K562 (cell line): ENCODE results near the gene PIK3CB. TPM values are rescaled to one million over a fixed set of nuclear protein-coding genes. Genes with fewer than 3 reads are reported as not detected.
A peak's percentile ranks its signal among the peaks of the same experiment; 100 is the strongest.

ENCODE experiments used
- CREB1 ChIP-seq, 2 experiments: sonication (generic) in 1 of 2; formaldehyde crosslinking in 1 of 2; IDR thresholded peaks; 2 replicates each; pipeline versions ENCODE4 v1.6.1 to v1.8.0; 2012 to 2022; ENCODE audit warnings: inconsistent platforms in 1 of 2, mild to moderate bottlenecking in 1 of 2, missing genetic modification reagents in 1 of 2, moderate library complexity in 1 of 2
- GATA2 ChIP-seq: sonication (generic); formaldehyde crosslinking; IDR thresholded peaks from 2 replicates; pipeline ENCODE4 v1.4.0; 2020; ENCODE audit warnings: mild to moderate bottlenecking, missing genetic modification reagents
- GTF2E2 ChIP-seq: fragments of 200-800 bp; sonication (Bioruptor generic); IDR thresholded peaks from 2 replicates; pipeline ENCODE4 v1.6.1; 2016; ENCODE audit warnings: missing genetic modification characterization, missing compliant biosample characterization
- MTA3 ChIP-seq: fragments of 450-650 bp; formaldehyde crosslinking; IDR thresholded peaks from 2 replicates; pipeline ENCODE4 v1.6.1; 2017; ENCODE audit warnings: mild to moderate bottlenecking, borderline replicate concordance
- NCOA6 ChIP-seq: fragments of 450-650 bp; IDR thresholded peaks from 2 replicates; pipeline ENCODE4 v1.6.1; 2017; ENCODE audit warnings: mild to moderate bottlenecking
- SMAD3 ChIP-seq: fragments of 450-650 bp; formaldehyde crosslinking; conservative IDR thresholded peaks from 2 replicates; pipeline ENCODE4 v1.4.0; 2020; ENCODE audit warnings: mild to moderate bottlenecking
- TBL1XR1 ChIP-seq, 2 experiments: IDR thresholded peaks; 2 replicates each; pipeline ENCODE4 v1.6.1; 2012; ENCODE audit warnings: improper control_type of control experiment in 2 of 2, low read length in 2 of 2, mild to moderate bottlenecking in 1 of 2
- ZNF124 ChIP-seq: sonication (generic); formaldehyde crosslinking; IDR thresholded peaks from 2 replicates; pipeline ENCODE4 v1.8.1; 2022; ENCODE audit warnings: missing genetic modification reagents
- ZNF384 ChIP-seq: IDR thresholded peaks from 2 replicates; pipeline ENCODE4 v1.6.1; 2012; ENCODE audit warnings: low read depth, low read length, improper control_type of control experiment
- polyA plus RNA-seq, 8 experiments: library from polyadenylated mRNA; depleted of rRNA in 4 of 8; stranded (reverse) in 5 of 8; unstranded in 3 of 8; fragments of >200 nt; fragmentation: Nextera tagmentation in 2 of 8; fragmentation: Illumina TruSeq in 1 of 8; extraction: Ambion mirVana in 2 of 8; extraction: Trizol in 1 of 8; gene quantifications; 2 replicates each; pipeline versions ENCODE4 v1.2.1 to v1.2.3, GENCODE V29; 2011 to 2014; ENCODE audit warnings: inconsistent platforms in 1 of 8, missing spikeins in 1 of 8
- total RNA-seq, 7 experiments: library from RNA; depleted of rRNA in 6 of 7; stranded (reverse); fragments of >200 nt in 6 of 7; fragmentation: Illumina TruSeq in 2 of 7; extraction: Trizol in 2 of 7; gene quantifications; 2 replicates each; pipeline versions ENCODE4 v1.2.1 to v1.2.3, GENCODE V29; 2011 to 2021; ENCODE audit warnings: low replicate concordance in 1 of 7
- TF ChIP-seq, protein P1 (sequence below): fragments of 450-650 bp; IDR thresholded peaks from 2 replicates; pipeline ENCODE4 v1.6.1; 2016; ENCODE audit warnings: low read depth
- TF ChIP-seq, protein P2 (sequence below): sonication (generic); formaldehyde crosslinking; IDR thresholded peaks from 2 replicates; pipeline ENCODE4 v1.8.0; 2022; ENCODE audit warnings: missing genetic modification reagents, mild to moderate bottlenecking, borderline replicate concordance
- TF ChIP-seq, protein P3 (sequence below): fragments of 450-650 bp; conservative IDR thresholded peaks from 2 replicates; pipeline ENCODE4 v1.6.1; 2016; ENCODE audit warnings: missing genetic modification characterization, low read depth, mild to moderate bottlenecking, missing compliant biosample characterization, moderate library complexity

PIK3CB gene
- total and polyA plus RNA-seq, 9 of the 15 experiments (the other 6 are each of a cell fraction or from before 2014, with no cell fraction given), result 15.3 to 62.6 (median 28.3) TPM

DNA sequence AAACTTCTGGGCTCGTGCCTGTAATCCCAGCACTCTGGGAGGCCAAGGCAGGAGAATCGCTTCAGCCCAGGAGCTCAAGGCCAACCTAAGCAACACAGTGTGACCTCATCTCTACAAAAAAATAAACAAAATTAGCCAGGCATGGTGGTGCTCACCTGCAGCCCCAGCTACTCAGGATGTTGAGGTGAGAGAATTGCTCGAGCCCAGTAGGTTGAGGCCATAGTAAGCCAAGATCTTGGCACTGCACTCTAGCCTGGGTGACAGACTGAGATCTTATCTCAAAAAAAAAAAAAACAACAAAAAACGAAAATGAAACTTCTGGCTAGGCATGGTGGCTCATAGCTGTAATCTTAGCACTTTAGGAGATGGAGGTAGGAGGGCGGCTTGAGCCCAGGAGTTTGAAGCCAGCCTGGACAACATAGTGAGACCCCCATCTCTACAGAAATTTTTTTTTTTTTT is 53.7 kb downstream of the PIK3CB start (continued):
- TF ChIP-seq, protein P1, sequence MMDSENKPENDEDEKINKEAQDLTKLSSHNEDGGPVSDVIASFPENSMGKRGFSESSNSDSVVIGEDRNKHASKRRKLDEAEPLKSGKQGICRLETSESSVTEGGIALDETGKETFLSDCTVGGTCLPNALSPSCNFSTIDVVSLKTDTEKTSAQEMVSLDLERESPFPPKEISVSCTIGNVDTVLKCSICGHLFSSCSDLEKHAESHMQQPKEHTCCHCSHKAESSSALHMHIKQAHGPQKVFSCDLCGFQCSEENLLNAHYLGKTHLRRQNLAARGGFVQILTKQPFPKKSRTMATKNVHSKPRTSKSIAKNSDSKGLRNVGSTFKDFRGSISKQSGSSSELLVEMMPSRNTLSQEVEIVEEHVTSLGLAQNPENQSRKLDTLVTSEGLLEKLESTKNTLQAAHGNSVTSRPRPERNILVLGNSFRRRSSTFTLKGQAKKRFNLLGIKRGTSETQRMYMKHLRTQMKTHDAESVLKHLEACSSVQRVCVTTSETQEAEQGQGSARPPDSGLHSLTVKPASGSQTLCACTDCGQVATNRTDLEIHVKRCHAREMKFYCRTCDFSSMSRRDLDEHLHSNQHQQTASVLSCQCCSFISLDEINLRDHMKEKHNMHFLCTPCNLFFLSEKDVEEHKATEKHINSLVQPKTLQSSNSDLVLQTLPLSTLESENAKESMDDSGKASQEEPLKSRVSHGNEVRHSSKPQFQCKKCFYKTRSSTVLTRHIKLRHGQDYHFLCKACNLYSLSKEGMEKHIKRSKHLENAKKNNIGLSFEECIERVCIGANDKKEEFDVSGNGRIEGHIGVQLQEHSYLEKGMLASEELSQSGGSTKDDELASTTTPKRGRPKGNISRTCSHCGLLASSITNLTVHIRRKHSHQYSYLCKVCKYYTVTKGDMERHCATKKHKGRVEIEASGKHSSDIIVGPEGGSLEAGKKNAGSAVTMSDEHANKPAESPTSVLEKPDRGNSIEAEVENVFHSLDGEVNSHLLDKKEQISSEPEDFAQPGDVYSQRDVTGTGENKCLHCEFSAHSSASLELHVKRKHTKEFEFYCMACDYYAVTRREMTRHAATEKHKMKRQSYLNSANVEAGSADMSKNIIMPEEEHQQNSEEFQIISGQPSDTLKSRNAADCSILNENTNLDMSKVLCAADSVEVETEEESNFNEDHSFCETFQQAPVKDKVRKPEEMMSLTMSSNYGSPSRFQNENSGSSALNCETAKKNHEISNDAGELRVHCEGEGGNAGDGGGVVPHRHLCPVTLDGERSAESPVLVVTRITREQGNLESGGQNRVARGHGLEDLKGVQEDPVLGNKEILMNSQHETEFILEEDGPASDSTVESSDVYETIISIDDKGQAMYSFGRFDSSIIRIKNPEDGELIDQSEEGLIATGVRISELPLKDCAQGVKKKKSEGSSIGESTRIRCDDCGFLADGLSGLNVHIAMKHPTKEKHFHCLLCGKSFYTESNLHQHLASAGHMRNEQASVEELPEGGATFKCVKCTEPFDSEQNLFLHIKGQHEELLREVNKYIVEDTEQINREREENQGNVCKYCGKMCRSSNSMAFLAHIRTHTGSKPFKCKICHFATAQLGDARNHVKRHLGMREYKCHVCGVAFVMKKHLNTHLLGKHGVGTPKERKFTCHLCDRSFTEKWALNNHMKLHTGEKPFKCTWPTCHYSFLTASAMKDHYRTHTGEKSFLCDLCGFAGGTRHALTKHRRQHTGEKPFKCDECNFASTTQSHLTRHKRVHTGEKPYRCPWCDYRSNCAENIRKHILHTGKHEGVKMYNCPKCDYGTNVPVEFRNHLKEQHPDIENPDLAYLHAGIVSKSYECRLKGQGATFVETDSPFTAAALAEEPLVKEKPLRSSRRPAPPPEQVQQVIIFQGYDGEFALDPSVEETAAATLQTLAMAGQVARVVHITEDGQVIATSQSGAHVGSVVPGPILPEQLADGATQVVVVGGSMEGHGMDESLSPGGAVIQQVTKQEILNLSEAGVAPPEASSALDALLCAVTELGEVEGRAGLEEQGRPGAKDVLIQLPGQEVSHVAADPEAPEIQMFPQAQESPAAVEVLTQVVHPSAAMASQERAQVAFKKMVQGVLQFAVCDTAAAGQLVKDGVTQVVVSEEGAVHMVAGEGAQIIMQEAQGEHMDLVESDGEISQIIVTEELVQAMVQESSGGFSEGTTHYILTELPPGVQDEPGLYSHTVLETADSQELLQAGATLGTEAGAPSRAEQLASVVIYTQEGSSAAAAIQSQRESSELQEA, result no peak
- TF ChIP-seq, protein P2, sequence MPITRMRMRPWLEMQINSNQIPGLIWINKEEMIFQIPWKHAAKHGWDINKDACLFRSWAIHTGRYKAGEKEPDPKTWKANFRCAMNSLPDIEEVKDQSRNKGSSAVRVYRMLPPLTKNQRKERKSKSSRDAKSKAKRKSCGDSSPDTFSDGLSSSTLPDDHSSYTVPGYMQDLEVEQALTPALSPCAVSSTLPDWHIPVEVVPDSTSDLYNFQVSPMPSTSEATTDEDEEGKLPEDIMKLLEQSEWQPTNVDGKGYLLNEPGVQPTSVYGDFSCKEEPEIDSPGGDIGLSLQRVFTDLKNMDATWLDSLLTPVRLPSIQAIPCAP (CRISPR knock-in tag), result no peak
- no peak for TF ChIP-seq GTF2E2 (tag)
- no peak for TF ChIP-seq NCOA6
- TF ChIP-seq, protein P3, sequence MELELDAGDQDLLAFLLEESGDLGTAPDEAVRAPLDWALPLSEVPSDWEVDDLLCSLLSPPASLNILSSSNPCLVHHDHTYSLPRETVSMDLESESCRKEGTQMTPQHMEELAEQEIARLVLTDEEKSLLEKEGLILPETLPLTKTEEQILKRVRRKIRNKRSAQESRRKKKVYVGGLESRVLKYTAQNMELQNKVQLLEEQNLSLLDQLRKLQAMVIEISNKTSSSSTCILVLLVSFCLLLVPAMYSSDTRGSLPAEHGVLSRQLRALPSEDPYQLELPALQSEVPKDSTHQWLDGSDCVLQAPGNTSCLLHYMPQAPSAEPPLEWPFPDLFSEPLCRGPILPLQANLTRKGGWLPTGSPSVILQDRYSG (tag), result no peak
- TF ChIP-seq TBL1XR1 (IDR thresholded peaks at IDR 0.05; ENCODE audit: low read length in 2 of 2), result no peak
- TF ChIP-seq CREB1 (IDR thresholded peaks at IDR 0.05), result no peak
- no peak for TF ChIP-seq CREB1 (CRISPR knock-in tag; IDR thresholded peaks at IDR 0.05)
- TF ChIP-seq MTA3, result no peak
- TF ChIP-seq ZNF384, result peak; percentile 82
- TF ChIP-seq SMAD3 (CRISPR knock-in tag), result no peak
- TF ChIP-seq GATA2 (CRISPR knock-in tag), result no peak
- TF ChIP-seq ZNF124, result no peak
